ENCODE results near the gene TRPC4AP. TPM values are rescaled to one million over a fixed set of nuclear protein-coding genes. Genes with fewer than 3 reads are reported as not detected.

Gene TRPC4AP
- total RNA-seq, 2 experiments from 2014 or later = 31.9 to 38.8 TPM

GRCh38 chr20:35012227-35013069, 80.2 kb downstream of the TRPC4AP start:
- Histone ChIP-seq H3K9me2 (ENCODE audit: insufficient read depth, low read length) (no peaks in the 10 kb centered on the region), H3K27ac (ENCODE audit: low read depth, low read length, poor library complexity, severe bottlenecking) (no peak overlapping the region), H4K20me1 (ENCODE audit: insufficient read depth, low read length) (no peaks in the 10 kb centered on the region), H3K36me3 (ENCODE audit: insufficient read depth, low read length) (peaks cover 94% of the 10 kb centered on the region), H3K9me3 (ENCODE audit: low read length) (no peaks in the 10 kb centered on the region), H3K4me1 (ENCODE audit: insufficient read depth, low read length, poor library complexity, severe bottlenecking) (no peaks in the 10 kb centered on the region), H3K4me2 (ENCODE audit: low read length) (no peak overlapping the region), H3K4me3 (ENCODE audit: low read depth, low read length, poor library complexity, severe bottlenecking) (no peak overlapping the region), H2AFZ (ENCODE audit: low read length) (no peak overlapping the region), H3K79me2 (ENCODE audit: insufficient read depth, low read depth, low read length) (no peaks in the 10 kb centered on the region)
- ChIA-PET POLR2A (no interaction called here), CTCF (ENCODE audit: unreplicated experiment) (interaction anchor here (0.6 kb wide), 1 partner anchor 84 kb away, joined by 5 read pairs; no protein-coding TSS in a partner anchor)
- intact Hi-C loops (cut with micrococcal nuclease; ENCODE audit: unreplicated experiment) = no loop called here
- no peak for DNase-seq (ENCODE audit: low spot score)
- no peak for TF ChIP-seq CTCF (conservative IDR thresholded peaks at IDR 0.05; ENCODE audit: low read length)
- no peak for TF ChIP-seq EZH2phosphoT487 (IDR thresholded peaks at IDR 0.05; ENCODE audit: borderline replicate concordance, low read depth, low read length)
- BruUV-seq (replicated peaks) = no TSS peak

DNA sequence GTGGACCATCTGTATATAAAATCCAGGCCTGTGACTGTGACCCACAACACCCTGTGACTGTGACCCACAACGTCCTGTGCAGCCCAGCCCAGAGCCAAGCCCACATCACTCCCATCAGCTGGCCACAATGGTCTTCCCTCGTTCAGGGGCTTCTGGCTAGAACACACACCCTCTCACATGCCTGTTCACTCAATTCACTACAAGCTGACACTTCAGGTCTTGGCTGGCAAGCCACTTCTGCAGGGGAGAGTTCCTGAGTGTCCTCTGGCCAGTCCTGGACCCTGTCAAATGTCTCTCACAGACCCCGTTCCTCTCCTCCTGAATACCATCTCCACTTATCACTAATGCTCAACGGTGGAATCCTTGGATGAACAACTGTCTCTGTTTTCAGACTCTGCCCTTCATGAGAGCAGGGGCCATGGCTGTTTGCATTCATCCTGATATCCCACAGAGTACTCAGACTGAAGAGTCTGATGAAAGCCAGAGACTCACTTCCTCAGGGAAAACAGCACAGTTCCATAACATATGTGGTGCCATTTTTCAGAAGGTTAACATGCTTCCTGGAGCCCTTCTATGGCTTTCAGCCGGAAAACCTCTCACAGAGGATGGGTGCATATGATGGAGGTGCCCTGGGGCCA, 80.9 kb downstream of the TRPC4AP start:
- Histone ChIP-seq H3K4me3 (ENCODE audit: low read depth, low read length, poor library complexity, severe bottlenecking) (no peak overlapping the region), H3K4me1 (ENCODE audit: insufficient read depth, low read length, poor library complexity, severe bottlenecking) (no peaks in the 10 kb centered on the region), H4K20me1 (ENCODE audit: insufficient read depth, low read length) (no peaks in the 10 kb centered on the region), H3K36me3 (ENCODE audit: insufficient read depth, low read length) (peaks cover 95% of the 10 kb centered on the region), H2AFZ (ENCODE audit: low read length) (no peak overlapping the region), H3K9me3 (ENCODE audit: low read length) (no peaks in the 10 kb centered on the region), H3K27ac (ENCODE audit: low read depth, low read length, poor library complexity, severe bottlenecking) (no peak overlapping the region), H3K79me2 (ENCODE audit: insufficient read depth, low read depth, low read length) (no peaks in the 10 kb centered on the region), H3K4me2 (ENCODE audit: low read length) (no peak overlapping the region), H3K9me2 (ENCODE audit: insufficient read depth, low read length) (no peaks in the 10 kb centered on the region)
- DNase-seq (ENCODE audit: low spot score) = no peak
- no peak for TF ChIP-seq EZH2phosphoT487 (IDR thresholded peaks at IDR 0.05; ENCODE audit: borderline replicate concordance, low read depth, low read length)
- TF ChIP-seq CTCF (conservative IDR thresholded peaks at IDR 0.05; ENCODE audit: low read length) = no peak
- no TSS peak for BruUV-seq (replicated peaks)
- ChIA-PET POLR2A (no interaction called here), CTCF (ENCODE audit: unreplicated experiment) (no interaction called here)
- intact Hi-C loops (cut with micrococcal nuclease; ENCODE audit: unreplicated experiment) = no loop called here

All from OCI-LY7 (cell line).